ENCODE results near the gene RASGRF2. TPM values are rescaled to one million over a fixed set of nuclear protein-coding genes. Genes with fewer than 3 reads are reported as not detected.

Gene RASGRF2
- total RNA-seq, 2 experiments from 2014 or later = 0.06 to 0.13 TPM

GRCh38 chr5:80953587-80953986 is 6.6 kb upstream of the RASGRF2 start:
- Histone ChIP-seq H3K4me2 (ENCODE audit: low read length) (no peak overlapping the region), H3K9me3 (ENCODE audit: low read length) (no peaks in the 10 kb centered on the region), H3K4me3 (ENCODE audit: low read depth, low read length, poor library complexity, severe bottlenecking) (no peak overlapping the region), H4K20me1 (ENCODE audit: insufficient read depth, low read length) (no peaks in the 10 kb centered on the region), H3K4me1 (ENCODE audit: insufficient read depth, low read length, poor library complexity, severe bottlenecking) (no peaks in the 10 kb centered on the region), H3K27ac (ENCODE audit: low read depth, low read length, poor library complexity, severe bottlenecking) (no peak overlapping the region), H3K36me3 (ENCODE audit: insufficient read depth, low read length) (no peaks in the 10 kb centered on the region), H3K9me2 (ENCODE audit: insufficient read depth, low read length) (no peaks in the 10 kb centered on the region), H2AFZ (ENCODE audit: low read length) (no peak overlapping the region), H3K79me2 (ENCODE audit: insufficient read depth, low read depth, low read length) (no peaks in the 10 kb centered on the region)
- TF ChIP-seq EZH2phosphoT487 (IDR thresholded peaks at IDR 0.05; ENCODE audit: borderline replicate concordance, low read depth, low read length) = no peak
- TF ChIP-seq CTCF (conservative IDR thresholded peaks at IDR 0.05; ENCODE audit: low read length) = no peak
- intact Hi-C loops (cut with micrococcal nuclease; ENCODE audit: unreplicated experiment) = no loop called here
- ChIA-PET POLR2A (no interaction called here), CTCF (ENCODE audit: unreplicated experiment) (no interaction called here)
- DNase-seq (ENCODE audit: low spot score) = no peak
- BruUV-seq (replicated peaks) = no TSS peak

GRCh38 chr5:80955082-80955590 is 5.0 kb upstream of the RASGRF2 start:
- Histone ChIP-seq H3K79me2 (ENCODE audit: insufficient read depth, low read depth, low read length) (no peaks in the 10 kb centered on the region), H3K4me3 (ENCODE audit: low read depth, low read length, poor library complexity, severe bottlenecking) (no peak overlapping the region), H2AFZ (ENCODE audit: low read length) (no peak overlapping the region), H3K4me2 (ENCODE audit: low read length) (no peak overlapping the region), H3K9me3 (ENCODE audit: low read length) (no peaks in the 10 kb centered on the region), H3K36me3 (ENCODE audit: insufficient read depth, low read length) (no peaks in the 10 kb centered on the region), H3K27ac (ENCODE audit: low read depth, low read length, poor library complexity, severe bottlenecking) (no peak overlapping the region), H3K9me2 (ENCODE audit: insufficient read depth, low read length) (no peaks in the 10 kb centered on the region), H3K4me1 (ENCODE audit: insufficient read depth, low read length, poor library complexity, severe bottlenecking) (no peaks in the 10 kb centered on the region), H4K20me1 (ENCODE audit: insufficient read depth, low read length) (no peaks in the 10 kb centered on the region)
- BruUV-seq (replicated peaks) = no TSS peak
- no peak for TF ChIP-seq EZH2phosphoT487 (IDR thresholded peaks at IDR 0.05; ENCODE audit: borderline replicate concordance, low read depth, low read length)
- TF ChIP-seq CTCF (conservative IDR thresholded peaks at IDR 0.05; ENCODE audit: low read length) = no peak
- ChIA-PET POLR2A (interaction anchor here (0.6 kb wide), 1 partner anchor 20 kb away, joined by 3 read pairs; no protein-coding TSS in a partner anchor), CTCF (ENCODE audit: unreplicated experiment) (no interaction called here)
- intact Hi-C loops (cut with micrococcal nuclease; ENCODE audit: unreplicated experiment) = no loop called here
- DNase-seq (ENCODE audit: low spot score) = no peak

- no peak for DNase-seq (ENCODE audit: low spot score)
- Histone ChIP-seq H4K20me1 (ENCODE audit: insufficient read depth, low read length) (no peaks in the 10 kb centered on the region), H3K9me3 (ENCODE audit: low read length) (no peaks in the 10 kb centered on the region), H2AFZ (ENCODE audit: low read length) (no peak overlapping the region), H3K79me2 (ENCODE audit: insufficient read depth, low read depth, low read length) (no peaks in the 10 kb centered on the region), H3K9me2 (ENCODE audit: insufficient read depth, low read length) (no peaks in the 10 kb centered on the region), H3K4me2 (ENCODE audit: low read length) (no peak overlapping the region), H3K27ac (ENCODE audit: low read depth, low read length, poor library complexity, severe bottlenecking) (no peak overlapping the region), H3K36me3 (ENCODE audit: insufficient read depth, low read length) (no peaks in the 10 kb centered on the region), H3K4me3 (ENCODE audit: low read depth, low read length, poor library complexity, severe bottlenecking) (no peak overlapping the region), H3K4me1 (ENCODE audit: insufficient read depth, low read length, poor library complexity, severe bottlenecking) (no peaks in the 10 kb centered on the region)
- no TSS peak for BruUV-seq (replicated peaks)
- intact Hi-C loops (cut with micrococcal nuclease; ENCODE audit: unreplicated experiment) = no loop called here
- no peak for TF ChIP-seq EZH2phosphoT487 (IDR thresholded peaks at IDR 0.05; ENCODE audit: borderline replicate concordance, low read depth, low read length)
- no peak for TF ChIP-seq CTCF (conservative IDR thresholded peaks at IDR 0.05; ENCODE audit: low read length)
- POLR2A ChIA-PET = no interaction called here
- CTCF ChIA-PET (ENCODE audit: unreplicated experiment) = no interaction called here
Measured at GRCh38 chr5:80956272-80956671, 3.9 kb upstream of the RASGRF2 start.
